PC-3 (cell line): ENCODE measurements around the gene SH3BP1. TPM values are rescaled to one million over a fixed set of nuclear protein-coding genes. Genes with fewer than 3 reads are reported as not detected.
"Not testable (repeated sequence)": the region's sequence is repeated elsewhere in the genome, so short reads cannot be mapped to it uniquely, and the experiment has no call there.

Source experiments
- ATAC-seq: fragments of 200-7000 bp; cut with Tn5 transposase; 2 replicates; pipeline ENCODE4 v1.9.1; 2020; ENCODE audit warnings: mild to moderate bottlenecking, moderate library complexity
- Bru-seq: library from RNA; stranded (reverse); fragments of 400-500 nt; gene quantifications from one replicate; lab custom pipeline; 2021; lab: Mats Ljungman, UMichigan
- BruChase-seq, 2 experiments: library from RNA; stranded (reverse); fragments of 400-500 nt; gene quantifications; one replicate each; lab custom pipeline; 2021; lab: Mats Ljungman, UMichigan
- BruUV-seq: library from RNA; stranded (reverse); fragments of 400-500 nt; replicated peaks from 2 replicates; lab custom pipeline; 2021; lab: Mats Ljungman, UMichigan
- CTCF ChIA-PET: fragments of 300-600 bp; sonication (Branson Sonifier 250); formaldehyde crosslinking; loops from one replicate; lab custom pipeline; 2022; ENCODE audit warnings: antibody characterized with exemption; lab: Charles Lee
- POLR2A ChIA-PET: fragments of 300-600 bp; sonication (Branson Sonifier 250); formaldehyde crosslinking; loops from one replicate; lab custom pipeline; 2022; ENCODE audit warnings: antibody characterized with exemption; ENCODE audit not compliant: unreplicated experiment; lab: Charles Lee
- DNase-seq: peaks from one replicate; pipeline ENCODE4 v3.0.0-alpha.2; 2015
- H2AFZ ChIP-seq: fragments of 300-600 bp; sonication (generic); 2 replicates; pipeline ENCODE4 v1.6.0; 2016; ENCODE audit warnings: antibody characterized with exemption, low read length
- H3F3A ChIP-seq: fragments of 300-600 bp; sonication (generic); one replicate; pipeline ENCODE4 v1.6.0; 2017; ENCODE audit warnings: antibody characterized with exemption, low read length, control low read depth, mild to moderate bottlenecking; ENCODE audit not compliant: unreplicated experiment
- H3K27ac ChIP-seq: fragments of 300-600 bp; sonication (generic); 2 replicates; pipeline ENCODE4 v1.5.1; 2016; ENCODE audit warnings: mild to moderate bottlenecking, low read length
- H3K27me3 ChIP-seq: fragments of 300-600 bp; sonication (generic); 2 replicates; pipeline ENCODE4 v1.6.1; 2016; ENCODE audit warnings: low read length, mixed read lengths
- H3K36me3 ChIP-seq: fragments of 300-600 bp; sonication (generic); 2 replicates; pipeline ENCODE4 v1.6.1; 2016; ENCODE audit warnings: low read depth, mixed run types, low read length, mixed read lengths
- H3K4me1 ChIP-seq: fragments of 300-600 bp; sonication (generic); 2 replicates; pipeline ENCODE4 v1.5.1; 2016; ENCODE audit warnings: low read length; ENCODE audit not compliant: insufficient read depth
- H3K4me2 ChIP-seq: fragments of 300-600 bp; sonication (generic); 2 replicates; pipeline ENCODE4 v1.6.0; 2016; ENCODE audit warnings: low read length
- H3K4me3 ChIP-seq: fragments of 300-600 bp; sonication (generic); 2 replicates; pipeline ENCODE4 v1.5.1; 2016; ENCODE audit warnings: mild to moderate bottlenecking, low read length, mixed read lengths
- H3K79me2 ChIP-seq: fragments of 300-600 bp; sonication (generic); 2 replicates; pipeline ENCODE4 v1.6.1; 2017; ENCODE audit warnings: low read length, mixed read lengths
- H3K9ac ChIP-seq: fragments of 300-600 bp; sonication (generic); 2 replicates; pipeline ENCODE4 v1.6.0; 2016; ENCODE audit warnings: mild to moderate bottlenecking, low read length
- H3K9me2 ChIP-seq: fragments of 300-600 bp; sonication (generic); replicated peaks from 2 replicates; pipeline ENCODE4 v1.6.1; 2016; ENCODE audit warnings: mixed run types, low read length, mixed read lengths
- H3K9me3 ChIP-seq: fragments of 300-600 bp; sonication (generic); 2 replicates; pipeline ENCODE4 v1.6.1; 2016; ENCODE audit warnings: low read length, mixed read lengths
- H4K20me1 ChIP-seq: fragments of 300-600 bp; sonication (generic); 2 replicates; pipeline ENCODE4 v1.6.1; 2016; ENCODE audit warnings: low read length, mixed read lengths
- EZH2 ChIP-seq: fragments of 300-600 bp; sonication (generic); IDR thresholded peaks from one replicate; pipeline ENCODE4 v1.6.1; 2017; ENCODE audit warnings: antibody characterized with exemption, mild to moderate bottlenecking, low read length; ENCODE audit not compliant: unreplicated experiment
- EZH2phosphoT487 ChIP-seq: fragments of 300-600 bp; sonication (generic); IDR thresholded peaks from 2 replicates; pipeline ENCODE4 v1.6.1; 2018; ENCODE audit warnings: mild to moderate bottlenecking, antibody characterized with exemption, low read length, borderline replicate concordance
- intact Hi-C: fragments of 100-400 bp; cut with micrococcal nuclease; formaldehyde crosslinking; loops from 2 replicates; pipeline ENCODE4 v1.9.0; 2023
- long read RNA-seq: library from polyadenylated mRNA; unstranded; transcript quantifications from one replicate; pipeline ENCODE4 v2.0.0, GENCODE V29; 2021; ENCODE audit not compliant: unreplicated experiment
- total RNA-seq: library from RNA; depleted of rRNA; stranded (reverse); fragments of >200 nt; gene quantifications from 2 replicates; pipeline ENCODE4 v1.2.3, GENCODE V29; 2014; rRNA removed
- TF ChIP-seq, protein P1 (sequence below): fragments of 300-600 bp; sonication (generic); conservative IDR thresholded peaks from 2 replicates; pipeline ENCODE4 v1.5.1; 2017; ENCODE audit warnings: antibody characterized with exemption, low read depth, mild to moderate bottlenecking, low read length

SH3BP1 gene
- total RNA-seq (18.0 and 23.2 TPM in 2 replicates), Bru-seq, nascent RNA (percentile 31 among the genes with signal in this experiment), BruChase-seq, experiment 1, labeled RNA remaining after a 6-hour chase (percentile 47 among the genes with signal in this experiment), BruChase-seq, experiment 2, labeled RNA remaining after a 2-hour chase (percentile 42 among the genes with signal in this experiment)
- long read RNA-seq, partial matches to known transcripts: 0 of 2 reads
- long read RNA-seq, other reads (novel, unspliced or antisense): 1 of 2 reads

DNA sequence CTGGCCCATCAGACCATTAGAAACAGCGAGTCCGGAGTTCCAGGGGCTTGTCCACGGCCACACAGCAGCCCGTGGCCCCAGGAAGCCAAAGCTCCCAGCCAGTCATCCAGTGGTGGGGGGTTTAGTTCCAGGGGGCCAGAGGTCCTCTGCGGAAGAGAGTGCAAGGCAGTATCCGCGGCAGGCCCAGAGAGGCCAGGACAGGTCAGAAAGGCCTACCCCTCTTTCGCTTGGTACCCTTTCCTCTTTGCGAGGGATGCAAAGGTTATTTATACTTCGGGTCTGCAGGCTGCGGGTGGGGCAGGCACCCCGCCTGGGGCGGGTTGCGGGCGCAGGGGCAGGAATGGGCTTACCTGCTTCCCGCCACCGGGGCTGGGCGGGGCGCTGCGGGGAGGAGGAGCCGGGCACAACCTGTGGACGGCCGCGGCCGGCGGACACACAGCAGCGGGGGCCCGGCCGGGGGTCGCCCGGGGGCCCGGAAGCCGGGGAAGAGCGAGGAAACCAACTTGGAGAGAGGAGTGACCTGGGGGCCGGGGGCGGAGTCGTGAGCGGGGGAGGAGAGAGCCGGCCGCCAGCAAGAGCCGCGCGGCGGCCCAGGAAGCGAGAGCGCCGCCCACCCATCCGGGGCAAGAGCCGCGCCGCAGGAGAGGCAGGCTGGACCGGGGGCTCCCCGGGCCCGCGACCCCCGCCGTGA is at the start of gene SH3BP1:
Gene SH3BP1 (plus strand): TSS at position 600 of the 691 bp plus-strand sequence. CDS start 119 bp downstream, outside the sequence.
- no peak for TF ChIP-seq EZH2phosphoT487
- TF ChIP-seq, protein P1, sequence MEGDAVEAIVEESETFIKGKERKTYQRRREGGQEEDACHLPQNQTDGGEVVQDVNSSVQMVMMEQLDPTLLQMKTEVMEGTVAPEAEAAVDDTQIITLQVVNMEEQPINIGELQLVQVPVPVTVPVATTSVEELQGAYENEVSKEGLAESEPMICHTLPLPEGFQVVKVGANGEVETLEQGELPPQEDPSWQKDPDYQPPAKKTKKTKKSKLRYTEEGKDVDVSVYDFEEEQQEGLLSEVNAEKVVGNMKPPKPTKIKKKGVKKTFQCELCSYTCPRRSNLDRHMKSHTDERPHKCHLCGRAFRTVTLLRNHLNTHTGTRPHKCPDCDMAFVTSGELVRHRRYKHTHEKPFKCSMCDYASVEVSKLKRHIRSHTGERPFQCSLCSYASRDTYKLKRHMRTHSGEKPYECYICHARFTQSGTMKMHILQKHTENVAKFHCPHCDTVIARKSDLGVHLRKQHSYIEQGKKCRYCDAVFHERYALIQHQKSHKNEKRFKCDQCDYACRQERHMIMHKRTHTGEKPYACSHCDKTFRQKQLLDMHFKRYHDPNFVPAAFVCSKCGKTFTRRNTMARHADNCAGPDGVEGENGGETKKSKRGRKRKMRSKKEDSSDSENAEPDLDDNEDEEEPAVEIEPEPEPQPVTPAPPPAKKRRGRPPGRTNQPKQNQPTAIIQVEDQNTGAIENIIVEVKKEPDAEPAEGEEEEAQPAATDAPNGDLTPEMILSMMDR: no peak
- TF ChIP-seq EZH2: no peak
- Histone ChIP-seq H3K4me2 (peak within 1 kb of the TSS; percentile 90), H3K36me3 (no peaks in the 10 kb centered on the region), H3K27me3 (no peaks in the 10 kb centered on the region), H3F3A (no peaks in the 10 kb centered on the region), H3K4me1 (peaks cover 9% of the 10 kb centered on the region; the same call in 1 of the 2 replicates), H4K20me1 (no peaks in the 10 kb centered on the region), H3K79me2 (0 out of 2 replicates have a peak, but pooled peaks cover 6% of the 10 kb centered on the region), H3K27ac (no peak within 1 kb of the TSS), H3K4me3 (peak within 1 kb of the TSS; percentile 79), H3K9me3 (no peaks in the 10 kb centered on the region), H2AFZ (peak within 1 kb of the TSS; percentile 67), H3K9ac (peak within 1 kb of the TSS; percentile 56), H3K9me2 (no peaks in the 10 kb centered on the region)
- ATAC-seq: peak; percentile 47
- intact Hi-C loops: no loop called here
- ChIA-PET POLR2A (no interaction called here), CTCF (no interaction called here)
- DNase-seq: peak; percentile 46
- BruUV-seq: no TSS peak

GRCh38 chr22:37591081-37591480 is 48.4 kb upstream of the SH3BP1 start:
- intact Hi-C loops, BruUV-seq, H3K36me3 ChIP-seq, H3K9me2 ChIP-seq, H3K27me3 ChIP-seq, ATAC-seq, H3K9me3 ChIP-seq, H2AFZ ChIP-seq, H3K27ac ChIP-seq, H3K4me1 ChIP-seq, H3K4me3 ChIP-seq, H3F3A ChIP-seq, H3K79me2 ChIP-seq, H4K20me1 ChIP-seq, DNase-seq, H3K9ac ChIP-seq, CTCF ChIA-PET, H3K4me2 ChIP-seq: not testable (repeated sequence)
- POLR2A ChIA-PET: interaction anchor here (0.5 kb wide), 1 partner anchor 10 kb away, joined by 3 read pairs; no protein-coding TSS in a partner anchor

DNA sequence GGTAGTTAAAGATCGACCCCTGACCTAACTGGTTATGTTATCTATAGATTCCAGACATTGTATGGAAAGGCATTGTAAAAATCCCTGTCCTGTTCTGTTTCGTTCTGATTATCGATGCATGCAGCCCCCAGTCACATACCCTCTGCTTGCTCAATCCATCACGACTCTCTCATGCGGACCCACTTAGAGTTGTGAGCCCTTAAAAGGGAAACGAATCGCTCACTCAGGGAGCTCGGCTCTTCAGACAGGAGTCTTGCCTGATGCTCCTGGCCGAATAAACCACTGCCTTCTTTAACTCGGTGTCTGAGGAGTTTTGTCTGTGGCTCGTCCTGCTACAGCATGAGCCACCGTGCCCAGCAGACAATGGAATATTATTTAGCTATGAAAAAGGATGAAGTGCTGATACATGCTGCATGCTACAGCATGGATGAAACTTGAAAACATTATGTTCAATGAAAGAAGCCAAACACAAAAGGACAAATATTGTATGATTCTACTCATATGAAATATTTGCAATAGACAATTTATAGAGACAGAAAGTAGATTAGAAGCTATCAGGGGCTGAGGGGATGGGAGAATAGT is 47.6 kb upstream of the SH3BP1 start:
- intact Hi-C loops: loop anchor here (1.0 kb wide), 2 partner anchors 47 to 53 kb away; no protein-coding TSS in a partner anchor
- Histone ChIP-seq H3K27me3 (no peaks in the 10 kb centered on the region), H3K36me3 (no peaks in the 10 kb centered on the region), H3K9ac (no peak overlapping the region), H2AFZ (peak overlapping the region; percentile 35; the same call in 1 of the 2 replicates), H3F3A (no peaks in the 10 kb centered on the region), H3K9me3 (no peaks in the 10 kb centered on the region), H3K4me1 (no peaks in the 10 kb centered on the region), H3K9me2 (no peaks in the 10 kb centered on the region), H3K4me3 (no peak overlapping the region), H3K79me2 (no peaks in the 10 kb centered on the region), H3K4me2 (peak overlapping the region; percentile 62), H3K27ac (no peak overlapping the region), H4K20me1 (no peaks in the 10 kb centered on the region)
- ChIA-PET POLR2A (interaction anchor here (1.1 kb wide), 1 partner anchor 17 kb away, joined by 4 read pairs; the partner anchor contains the start of gene GGA1), CTCF (interaction anchor here (0.7 to 1.9 kb wide), 12 partner anchors 12 to 119 kb away, joined by 3 to 12 read pairs (median 4); partner anchors contain the start of gene LGALS2)
- BruUV-seq: TSS peak; percentile 82
- TF ChIP-seq EZH2phosphoT487: no peak
- TF ChIP-seq, protein P1: no peak
- TF ChIP-seq EZH2: no peak
- ATAC-seq (no peak), DNase-seq (no peak)
